PC-3 (cell line): ENCODE data around the gene NEXN. TPM values are rescaled to one million over a fixed set of nuclear protein-coding genes. Genes with fewer than 3 reads are reported as not detected.

Experiments used
- ATAC-seq: fragments of 200-7000 bp; cut with Tn5 transposase; 2 replicates; pipeline ENCODE4 v1.9.1; 2020; ENCODE audit warnings: mild to moderate bottlenecking, moderate library complexity
- BruUV-seq: library from RNA; stranded (reverse); fragments of 400-500 nt; replicated peaks from 2 replicates; lab custom pipeline; 2021; lab: Mats Ljungman, UMichigan
- CTCF ChIA-PET: fragments of 300-600 bp; sonication (Branson Sonifier 250); formaldehyde crosslinking; loops from one replicate; lab custom pipeline; 2022; ENCODE audit warnings: antibody characterized with exemption; lab: Charles Lee
- POLR2A ChIA-PET: fragments of 300-600 bp; sonication (Branson Sonifier 250); formaldehyde crosslinking; loops from one replicate; lab custom pipeline; 2022; ENCODE audit warnings: antibody characterized with exemption; ENCODE audit not compliant: unreplicated experiment; lab: Charles Lee
- DNase-seq: peaks from one replicate; pipeline ENCODE4 v3.0.0-alpha.2; 2015
- H2AFZ ChIP-seq: fragments of 300-600 bp; sonication (generic); 2 replicates; pipeline ENCODE4 v1.6.0; 2016; ENCODE audit warnings: antibody characterized with exemption, low read length
- H3F3A ChIP-seq: fragments of 300-600 bp; sonication (generic); one replicate; pipeline ENCODE4 v1.6.0; 2017; ENCODE audit warnings: antibody characterized with exemption, low read length, control low read depth, mild to moderate bottlenecking; ENCODE audit not compliant: unreplicated experiment
- H3K27ac ChIP-seq: fragments of 300-600 bp; sonication (generic); 2 replicates; pipeline ENCODE4 v1.5.1; 2016; ENCODE audit warnings: mild to moderate bottlenecking, low read length
- H3K27me3 ChIP-seq: fragments of 300-600 bp; sonication (generic); 2 replicates; pipeline ENCODE4 v1.6.1; 2016; ENCODE audit warnings: low read length, mixed read lengths
- H3K36me3 ChIP-seq: fragments of 300-600 bp; sonication (generic); 2 replicates; pipeline ENCODE4 v1.6.1; 2016; ENCODE audit warnings: low read depth, mixed run types, low read length, mixed read lengths
- H3K4me1 ChIP-seq: fragments of 300-600 bp; sonication (generic); 2 replicates; pipeline ENCODE4 v1.5.1; 2016; ENCODE audit warnings: low read length; ENCODE audit not compliant: insufficient read depth
- H3K4me2 ChIP-seq: fragments of 300-600 bp; sonication (generic); 2 replicates; pipeline ENCODE4 v1.6.0; 2016; ENCODE audit warnings: low read length
- H3K4me3 ChIP-seq: fragments of 300-600 bp; sonication (generic); 2 replicates; pipeline ENCODE4 v1.5.1; 2016; ENCODE audit warnings: mild to moderate bottlenecking, low read length, mixed read lengths
- H3K79me2 ChIP-seq: fragments of 300-600 bp; sonication (generic); 2 replicates; pipeline ENCODE4 v1.6.1; 2017; ENCODE audit warnings: low read length, mixed read lengths
- H3K9ac ChIP-seq: fragments of 300-600 bp; sonication (generic); 2 replicates; pipeline ENCODE4 v1.6.0; 2016; ENCODE audit warnings: mild to moderate bottlenecking, low read length
- H3K9me2 ChIP-seq: fragments of 300-600 bp; sonication (generic); replicated peaks from 2 replicates; pipeline ENCODE4 v1.6.1; 2016; ENCODE audit warnings: mixed run types, low read length, mixed read lengths
- H3K9me3 ChIP-seq: fragments of 300-600 bp; sonication (generic); 2 replicates; pipeline ENCODE4 v1.6.1; 2016; ENCODE audit warnings: low read length, mixed read lengths
- H4K20me1 ChIP-seq: fragments of 300-600 bp; sonication (generic); 2 replicates; pipeline ENCODE4 v1.6.1; 2016; ENCODE audit warnings: low read length, mixed read lengths
- CTCF ChIP-seq: fragments of 300-600 bp; sonication (generic); conservative IDR thresholded peaks from 2 replicates; pipeline ENCODE4 v1.5.1; 2017; ENCODE audit warnings: antibody characterized with exemption, low read depth, mild to moderate bottlenecking, low read length
- EZH2 ChIP-seq: fragments of 300-600 bp; sonication (generic); IDR thresholded peaks from one replicate; pipeline ENCODE4 v1.6.1; 2017; ENCODE audit warnings: antibody characterized with exemption, mild to moderate bottlenecking, low read length; ENCODE audit not compliant: unreplicated experiment
- EZH2phosphoT487 ChIP-seq: fragments of 300-600 bp; sonication (generic); IDR thresholded peaks from 2 replicates; pipeline ENCODE4 v1.6.1; 2018; ENCODE audit warnings: mild to moderate bottlenecking, antibody characterized with exemption, low read length, borderline replicate concordance
- intact Hi-C: fragments of 100-400 bp; cut with micrococcal nuclease; formaldehyde crosslinking; loops from 2 replicates; pipeline ENCODE4 v1.9.0; 2023
- total RNA-seq: library from RNA; depleted of rRNA; stranded (reverse); fragments of >200 nt; gene quantifications from 2 replicates; pipeline ENCODE4 v1.2.3, GENCODE V29; 2014

Gene NEXN
- total RNA-seq, 1 experiment from 2014 or later: 3.5 TPM

GRCh38 chr1:77881061-77881460, 7.4 kb upstream of the NEXN start:
- Histone ChIP-seq H3K9me2 (no peaks in the 10 kb centered on the region), H3K4me1 (peaks cover 5% of the 10 kb centered on the region), H3K27me3 (no peaks in the 10 kb centered on the region), H3K9me3 (no peaks in the 10 kb centered on the region), H3F3A (no peaks in the 10 kb centered on the region), H3K4me2 (no peak overlapping the region), H2AFZ (no peak overlapping the region), H3K27ac (no peak overlapping the region), H3K9ac (no peak overlapping the region), H4K20me1 (no peaks in the 10 kb centered on the region), H3K79me2 (no peaks in the 10 kb centered on the region), H3K4me3 (no peak overlapping the region), H3K36me3 (0 out of 2 replicates have a peak, but pooled peaks cover 4% of the 10 kb centered on the region)
- ChIA-PET POLR2A (no interaction called here), CTCF (no interaction called here)
- DNase-seq: no peak
- TF ChIP-seq CTCF: no peak
- TF ChIP-seq EZH2: no peak
- no peak for TF ChIP-seq EZH2phosphoT487
- intact Hi-C loops: no loop called here
- no peak for ATAC-seq
- BruUV-seq: no TSS peak

- no peak overlapping the region for H3K4me2 ChIP-seq
- no peaks in the 10 kb centered on the region for H3K27me3 ChIP-seq
- ChIA-PET CTCF (no interaction called here), POLR2A (no interaction called here)
- H3K79me2 ChIP-seq: no peaks in the 10 kb centered on the region
- ATAC-seq: no peak
- no peak for TF ChIP-seq CTCF
- no peak for TF ChIP-seq EZH2
- TF ChIP-seq EZH2phosphoT487: no peak
- no peak for DNase-seq
- intact Hi-C loops: no loop called here
- no peaks in the 10 kb centered on the region for H3F3A ChIP-seq
- H3K4me1 ChIP-seq: no peaks in the 10 kb centered on the region
- H3K9me3 ChIP-seq: no peaks in the 10 kb centered on the region
- no peaks in the 10 kb centered on the region for H3K9me2 ChIP-seq
- H3K4me3 ChIP-seq: no peak overlapping the region
- no peak overlapping the region for H2AFZ ChIP-seq
- no TSS peak for BruUV-seq
- no peaks in the 10 kb centered on the region for H3K36me3 ChIP-seq
- no peaks in the 10 kb centered on the region for H4K20me1 ChIP-seq
- H3K9ac ChIP-seq: no peak overlapping the region
- H3K27ac ChIP-seq: no peak overlapping the region
Measured at GRCh38 chr1:77882411-77882810, 6.0 kb upstream of the NEXN start.

GRCh38 chr1:77888781-77889642, 588 bp downstream of the NEXN start:
- BruUV-seq: TSS peak; percentile 89
- peaks cover 55% of the 10 kb centered on the region for H3K79me2 ChIP-seq

More at GRCh38 chr1:77888781-77889642, 588 bp downstream of the NEXN start:
- ATAC-seq (peak; percentile 56), DNase-seq (peak; percentile 62)
- ChIA-PET POLR2A (no interaction called here), CTCF (interaction anchor here (0.7 kb wide), 1 partner anchor 131 kb away, joined by 3 read pairs; no protein-coding TSS in a partner anchor)
- TF ChIP-seq EZH2phosphoT487: no peak
- no peak for TF ChIP-seq CTCF
- no peak for TF ChIP-seq EZH2
- peak overlapping the region; percentile 88 for H3K4me2 ChIP-seq
- peak overlapping the region; percentile 66 for H3K9ac ChIP-seq
- peak overlapping the region; percentile 72 for H3K27ac ChIP-seq
- peaks cover 22% of the 10 kb centered on the region for H3K4me1 ChIP-seq
- no peaks in the 10 kb centered on the region for H3K27me3 ChIP-seq
- intact Hi-C loops: loop anchor here (5.0 kb wide), 2 partner anchors 57 to 207 kb away; partner anchors contain the start of gene ZZZ3
- H2AFZ ChIP-seq: peak overlapping the region; percentile 92
- H3K9me2 ChIP-seq: no peaks in the 10 kb centered on the region
- H3F3A ChIP-seq: no peaks in the 10 kb centered on the region
- no peaks in the 10 kb centered on the region for H4K20me1 ChIP-seq
- no peaks in the 10 kb centered on the region for H3K36me3 ChIP-seq
- H3K9me3 ChIP-seq: no peaks in the 10 kb centered on the region
- H3K4me3 ChIP-seq: peak overlapping the region; percentile 93
